CD4-positive, alpha-beta T cell treated with Interleukin-4 for 4 hours (primary cell): ENCODE results near the gene ZNF595.
"Not testable (repeated sequence)": the region's sequence is repeated elsewhere in the genome, so short reads cannot be mapped to it uniquely, and the experiment has no call there.

ENCODE experiments used
- DNase-seq: peaks from one replicate; pipeline ENCODE4 v3.0.0-alpha.2; 2020

ZNF595 gene

DNA sequence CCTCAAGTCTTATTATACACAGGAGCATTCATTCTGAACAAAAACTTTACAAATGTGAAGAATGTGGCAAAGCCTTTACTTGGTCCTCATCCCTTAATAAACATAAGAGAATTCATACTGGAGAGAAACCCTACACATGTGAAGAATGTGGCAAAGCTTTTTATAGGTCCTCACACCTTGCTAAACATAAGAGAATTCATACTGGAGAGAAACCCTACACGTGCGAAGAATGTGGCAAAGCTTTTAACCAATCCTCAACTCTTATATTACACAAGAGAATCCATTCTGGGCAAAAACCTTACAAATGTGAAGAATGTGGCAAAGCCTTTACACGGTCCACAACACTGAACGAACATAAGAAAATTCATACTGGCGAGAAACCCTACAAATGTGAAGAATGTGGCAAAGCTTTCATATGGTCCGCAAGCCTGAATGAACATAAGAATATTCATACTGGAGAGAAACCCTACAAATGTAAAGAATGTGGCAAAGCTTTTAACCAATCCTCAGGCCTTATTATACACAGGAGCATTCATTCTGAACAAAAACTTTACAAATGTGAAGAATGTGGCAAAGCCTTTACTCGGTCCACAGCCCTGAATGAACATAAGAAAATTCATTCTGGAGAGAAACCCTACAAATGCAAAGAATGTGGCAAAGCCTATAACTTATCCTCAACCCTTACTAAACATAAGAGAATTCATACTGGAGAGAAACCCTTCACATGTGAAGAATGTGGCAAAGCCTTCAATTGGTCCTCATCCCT, 33.6 kb downstream of the ZNF595 start:
- DNase-seq, result not testable (repeated sequence)

- DNase-seq, result no peak
These were observed 45.3 kb downstream of the ZNF595 start for GRCh38 chr4:98386-98785.

- DNase-seq, result no peak
These were observed 46.7 kb downstream of the ZNF595 start for GRCh38 chr4:99863-100262.

GRCh38 chr4:107083-107443, 53.9 kb downstream of the ZNF595 start:
- no peak for DNase-seq

- DNase-seq, result no peak
These were observed 54.6 kb downstream of the ZNF595 start for GRCh38 chr4:107444-108429.

DNA sequence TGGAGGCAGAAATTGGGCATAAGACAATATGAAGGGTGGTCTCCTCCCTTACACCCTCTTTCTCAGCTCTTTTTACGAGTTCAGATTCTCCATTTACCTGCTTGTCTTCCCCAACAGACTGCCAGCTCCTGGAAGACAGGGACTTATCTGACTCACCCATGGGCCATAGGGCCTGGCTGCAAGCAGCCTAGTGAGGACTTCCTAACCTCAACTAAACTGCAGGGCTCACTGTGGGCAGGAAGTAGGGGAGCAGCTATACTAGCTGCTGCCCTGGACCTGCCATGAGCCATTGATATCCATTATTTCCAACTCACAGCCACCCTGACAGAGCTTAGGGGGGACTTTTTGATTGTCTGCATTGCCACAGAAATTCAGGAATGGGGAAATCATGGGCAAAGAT, 59.6 kb downstream of the ZNF595 start:
- no peak for DNase-seq

DNA sequence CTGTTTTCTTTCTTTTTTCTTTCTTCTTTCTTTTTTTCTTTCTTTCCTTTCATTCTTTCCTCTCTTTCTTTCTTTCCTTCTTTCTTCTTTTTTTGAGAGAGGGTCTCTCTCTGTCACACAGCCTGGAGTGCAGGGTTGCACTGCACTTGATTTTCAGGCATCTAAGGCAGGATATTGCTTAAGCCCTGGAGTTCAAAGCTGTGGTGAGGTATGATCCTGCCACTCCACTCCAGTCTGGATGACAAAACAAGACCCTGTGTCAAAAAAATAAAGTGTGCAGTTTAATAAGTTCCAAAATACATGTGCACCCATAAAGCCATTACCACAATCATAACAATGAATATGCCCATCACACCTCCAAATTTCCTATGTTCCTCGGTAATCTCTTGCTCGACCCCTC, 60.6 kb downstream of the ZNF595 start:
- DNase-seq, result no peak

DNA sequence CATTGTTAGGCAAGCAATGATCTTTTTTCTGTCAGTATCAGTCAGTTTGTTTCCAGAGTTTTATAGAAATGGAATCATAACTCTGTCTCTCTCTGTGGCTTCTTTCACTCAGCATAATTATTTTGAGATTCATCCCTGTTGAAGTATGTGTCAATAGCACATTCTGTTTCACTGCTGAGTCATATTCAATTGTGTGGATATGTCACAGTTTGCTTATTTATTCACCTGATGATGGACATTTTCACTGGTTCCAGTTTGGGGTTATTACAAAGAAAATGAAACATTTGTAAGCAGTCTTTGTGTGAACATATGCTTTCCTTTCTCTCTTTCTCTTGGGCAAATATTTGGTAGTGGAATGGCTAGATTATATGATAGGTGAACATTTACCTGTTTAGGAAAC, 61.0 kb downstream of the ZNF595 start:
- no peak for DNase-seq

DNA sequence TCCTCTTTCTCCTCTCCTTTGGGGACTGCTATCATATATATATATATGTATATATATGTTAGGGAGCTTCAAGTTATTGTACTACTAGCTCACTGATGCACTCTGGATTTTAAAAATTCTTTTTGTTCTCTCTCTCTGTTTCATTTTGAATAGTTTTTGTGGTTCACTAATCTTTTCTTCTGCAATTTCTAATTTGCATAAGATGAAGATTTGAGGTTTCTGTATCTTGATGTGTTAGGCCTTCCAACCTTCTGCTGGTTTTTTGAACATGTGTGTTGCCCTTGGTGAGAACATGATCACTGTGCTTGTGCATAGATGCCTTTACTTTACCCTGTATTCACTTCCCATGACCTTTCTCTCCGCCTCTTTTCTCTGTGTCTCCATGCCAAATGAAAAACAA, 63.4 kb downstream of the ZNF595 start:
- DNase-seq, result no peak

GRCh38 chr4:120616-121015, 67.5 kb downstream of the ZNF595 start:
- no peak for DNase-seq

- DNase-seq, result peak; percentile 49
These were observed 68.4 kb downstream of the ZNF595 start for GRCh38 chr4:121408-122084.

DNA sequence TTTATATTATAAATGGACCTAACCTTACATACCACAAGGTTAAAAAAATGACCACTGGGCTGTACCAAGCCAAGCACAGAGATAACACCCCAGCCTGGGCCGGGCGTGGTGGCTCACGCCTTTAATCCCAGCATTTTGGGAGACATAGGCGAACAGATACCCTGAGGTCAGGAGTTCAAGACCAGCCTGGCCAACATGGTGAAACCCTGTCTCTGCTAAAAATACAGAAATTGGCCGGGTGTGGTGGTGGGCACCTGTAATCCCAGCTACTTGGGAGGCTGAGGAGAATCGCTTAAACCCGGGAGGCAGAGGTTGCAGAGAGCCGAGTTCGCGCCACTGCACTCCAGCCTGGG, 70.8 kb downstream of the ZNF595 start:
- DNase-seq, result not testable (repeated sequence)

DNA sequence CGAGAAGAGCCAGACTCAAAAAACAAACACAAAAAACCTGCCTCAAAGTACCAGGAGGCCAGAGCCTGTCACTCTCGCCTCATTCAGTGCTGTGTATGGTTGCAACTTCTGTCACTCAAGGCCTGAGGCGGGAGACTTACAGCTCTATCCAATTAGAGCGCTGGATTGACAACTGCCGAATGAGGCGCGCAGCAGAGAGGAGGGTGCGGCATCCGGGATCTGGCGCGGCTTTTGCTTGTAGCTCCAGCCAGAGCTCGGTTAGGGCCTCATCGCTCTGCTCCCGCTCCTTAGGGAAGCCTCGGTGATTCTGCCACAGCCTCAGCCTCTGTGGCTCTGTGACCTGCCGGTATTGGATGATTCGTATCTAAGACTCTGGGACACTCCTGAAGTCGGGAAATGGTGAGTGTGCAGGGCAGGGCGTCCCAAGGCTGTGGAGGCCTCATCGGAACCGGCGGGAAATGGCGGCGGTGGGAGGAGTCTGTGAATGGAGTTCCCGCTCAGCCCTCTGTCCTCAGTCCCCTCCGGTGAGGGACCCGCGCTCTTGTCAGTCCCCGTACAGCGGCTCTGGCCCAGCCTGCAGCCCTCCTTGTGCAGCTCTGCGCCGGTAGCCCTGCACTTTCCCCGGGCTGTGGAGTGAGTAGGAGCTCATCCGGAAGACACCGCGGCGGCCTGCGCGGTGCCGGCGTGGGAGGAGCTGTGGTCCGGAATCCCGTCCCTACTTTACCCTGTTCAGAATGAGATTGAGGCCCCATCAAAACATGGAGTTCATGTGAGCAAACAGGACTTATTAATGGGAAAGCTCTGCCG, 71.4 kb downstream of the ZNF595 start, which contains the start of gene ZNF718:
ZNF718 (plus strand) TSS at position 227 of the 807 bp plus-strand sequence; CDS start at position 397, 170 bp downstream.
- DNase-seq, result peak; percentile 95

- DNase-seq, result no peak
These were observed 72.1 kb downstream of the ZNF595 start for GRCh38 chr4:125091-125771.

DNA sequence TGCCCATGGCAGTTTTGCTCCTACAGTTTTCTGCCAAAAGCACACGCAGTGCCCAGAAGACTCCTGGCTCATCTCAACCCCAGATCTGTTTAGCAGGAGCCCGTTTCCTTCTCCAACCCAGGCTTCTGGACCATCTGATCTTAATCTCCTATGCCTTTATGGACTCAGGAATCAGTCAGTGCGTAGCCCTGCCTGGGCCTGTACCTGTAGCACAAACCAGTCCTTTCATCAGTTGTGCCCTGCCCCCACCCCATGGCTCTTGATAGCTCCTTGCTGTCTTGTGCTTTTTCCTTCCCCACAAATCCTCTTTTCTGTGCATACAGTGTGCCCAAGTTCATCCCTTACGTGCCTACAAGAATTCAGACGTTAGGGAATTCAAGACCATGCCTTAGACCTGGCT, 72.7 kb downstream of the ZNF595 start:
- no peak for DNase-seq

DNA sequence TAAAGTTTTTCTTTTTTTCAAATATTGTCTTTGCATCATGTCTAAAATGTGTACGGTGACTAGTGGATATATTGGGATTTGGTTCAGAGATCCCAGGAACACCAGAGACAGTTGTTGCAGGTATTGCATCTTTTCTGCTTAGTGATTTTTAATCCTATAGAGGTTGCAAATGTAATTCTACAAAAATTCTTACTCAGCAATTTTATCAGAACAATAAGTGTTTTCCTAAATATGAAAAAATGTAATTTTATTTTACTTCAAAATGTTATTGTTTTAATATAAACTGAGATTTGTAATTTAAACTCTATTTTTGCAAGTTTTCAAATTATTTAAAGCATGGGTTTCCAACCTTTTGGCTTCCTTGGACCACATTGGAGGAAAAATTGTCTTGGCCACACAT, 79.4 kb downstream of the ZNF595 start:
- no peak for DNase-seq
